Loucy (cell line): ENCODE results near the gene CENPE.

ENCODE experiments used
- H2AFZ ChIP-seq: fragments of 200-600 bp; sonication (generic); 2 replicates; pipeline ENCODE4 v1.6.0; 2016; ENCODE audit warnings: antibody characterized with exemption, mild to moderate bottlenecking, low read length, moderate library complexity
- H3F3A ChIP-seq: fragments of 200-600 bp; 2 replicates; pipeline ENCODE4 v1.6.0; 2016; ENCODE audit warnings: antibody characterized with exemption, low read depth, mild to moderate bottlenecking
- H3K27me3 ChIP-seq: fragments of 200-600 bp; sonication (generic); 2 replicates; pipeline ENCODE4 v1.6.1; 2014; ENCODE audit warnings: low read length, mild to moderate bottlenecking; ENCODE audit not compliant: insufficient read depth, poor library complexity, severe bottlenecking
- H3K36me3 ChIP-seq: fragments of 200-600 bp; sonication (generic); 2 replicates; pipeline ENCODE4 v1.6.1; 2016; ENCODE audit warnings: low read length; ENCODE audit not compliant: insufficient read depth
- H3K4me1 ChIP-seq: fragments of 200-600 bp; sonication (generic); 2 replicates; pipeline ENCODE4 v1.5.1; 2014; ENCODE audit warnings: low read length, mild to moderate bottlenecking; ENCODE audit not compliant: insufficient read depth, poor library complexity, severe bottlenecking
- H3K4me2 ChIP-seq: fragments of 200-600 bp; sonication (generic); 2 replicates; pipeline ENCODE4 v1.6.0; 2014; ENCODE audit warnings: antibody characterized with exemption, low read length, low read depth, mild to moderate bottlenecking; ENCODE audit not compliant: poor library complexity, severe bottlenecking
- H3K4me3 ChIP-seq: fragments of 200-600 bp; sonication (generic); 2 replicates; pipeline ENCODE4 v1.5.1; 2014; ENCODE audit warnings: low read length, mild to moderate bottlenecking, mixed read lengths; ENCODE audit not compliant: poor library complexity, severe bottlenecking
- H3K79me2 ChIP-seq: fragments of 200-600 bp; sonication (generic); 2 replicates; pipeline ENCODE4 v1.6.1; 2014; ENCODE audit warnings: low read length; ENCODE audit not compliant: insufficient read depth
- H3K9ac ChIP-seq: fragments of 200-600 bp; sonication (generic); 2 replicates; pipeline ENCODE4 v1.6.0; 2014; ENCODE audit warnings: mild to moderate bottlenecking, low read depth, low read length, moderate library complexity; ENCODE audit not compliant: poor library complexity, severe bottlenecking
- H3K9me2 ChIP-seq: fragments of 200-600 bp; sonication (generic); replicated peaks from 2 replicates; pipeline ENCODE4 v1.6.1; 2016; ENCODE audit warnings: low read depth, low read length, mixed read lengths
- H3K9me3 ChIP-seq: fragments of 200-600 bp; sonication (generic); 2 replicates; pipeline ENCODE4 v1.6.1; 2014; ENCODE audit warnings: mild to moderate bottlenecking, antibody characterized with exemption, low read length, low read depth; ENCODE audit not compliant: insufficient read depth
- H4K20me1 ChIP-seq: fragments of 200-600 bp; sonication (generic); 2 replicates; pipeline ENCODE4 v1.6.0; 2014; ENCODE audit warnings: antibody characterized with exemption, low read length, mild to moderate bottlenecking; ENCODE audit not compliant: insufficient read depth, poor library complexity, severe bottlenecking
- EZH2phosphoT487 ChIP-seq: fragments of 200-600 bp; IDR thresholded peaks from 2 replicates; pipeline ENCODE4 v1.6.1; 2018; ENCODE audit warnings: antibody characterized with exemption, mild to moderate bottlenecking, moderate library complexity, borderline replicate concordance
- TF ChIP-seq, protein P1 (sequence below): fragments of 200-600 bp; sonication (generic); conservative IDR thresholded peaks from 2 replicates; pipeline ENCODE4 v1.5.1; 2014; ENCODE audit warnings: mild to moderate bottlenecking, antibody characterized with exemption, low read length

CENPE gene

DNA sequence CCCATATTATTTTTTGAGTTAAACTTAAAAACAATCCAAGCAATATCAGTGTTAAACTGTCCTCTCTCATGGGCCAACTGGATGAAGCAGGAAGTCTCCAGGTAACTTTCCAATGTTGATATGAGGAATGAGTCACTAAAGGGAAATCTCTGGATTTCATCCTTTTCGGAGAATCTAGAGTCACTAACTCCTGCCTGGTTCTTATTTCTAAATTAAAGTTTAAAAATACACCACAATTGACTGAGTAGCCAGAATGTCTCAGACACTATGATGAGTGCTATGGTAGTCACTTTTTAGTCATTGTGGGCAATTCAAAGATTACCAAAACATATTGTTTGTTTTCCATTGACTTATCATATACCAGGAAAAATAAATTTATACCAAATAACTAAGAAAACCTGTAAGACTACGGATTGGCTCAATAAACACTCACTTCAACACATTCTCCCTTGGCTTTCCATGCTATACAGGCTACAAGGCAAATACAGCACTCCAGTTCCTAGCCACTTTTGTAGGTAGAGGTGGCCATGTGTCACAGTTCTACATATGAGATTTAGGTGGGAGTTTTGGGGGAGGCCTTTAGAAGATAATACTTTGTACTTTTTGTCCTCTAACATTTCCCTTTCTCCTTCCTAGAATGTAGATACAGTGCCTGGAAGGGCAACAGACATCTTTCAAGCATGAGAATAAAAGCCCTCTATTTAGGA, 130.1 kb downstream of the CENPE start:
- Histone ChIP-seq H3K9me2 (no peaks in the 10 kb centered on the region), H3K27me3 (no peaks in the 10 kb centered on the region), H2AFZ (no peak overlapping the region), H3K4me2 (no peak overlapping the region), H3K9me3 (no peaks in the 10 kb centered on the region), H3F3A (peaks cover 4% of the 10 kb centered on the region; the same call in 1 of the 2 replicates), H3K36me3 (peaks cover 9% of the 10 kb centered on the region; the same call in 1 of the 2 replicates), H3K4me1 (peaks cover 17% of the 10 kb centered on the region), H4K20me1 (peaks cover 3% of the 10 kb centered on the region), H3K79me2 (0 out of 2 replicates have a peak, but pooled peaks cover 7% of the 10 kb centered on the region), H3K4me3 (no peak overlapping the region), H3K9ac (no peak overlapping the region)
- TF ChIP-seq, protein P1, sequence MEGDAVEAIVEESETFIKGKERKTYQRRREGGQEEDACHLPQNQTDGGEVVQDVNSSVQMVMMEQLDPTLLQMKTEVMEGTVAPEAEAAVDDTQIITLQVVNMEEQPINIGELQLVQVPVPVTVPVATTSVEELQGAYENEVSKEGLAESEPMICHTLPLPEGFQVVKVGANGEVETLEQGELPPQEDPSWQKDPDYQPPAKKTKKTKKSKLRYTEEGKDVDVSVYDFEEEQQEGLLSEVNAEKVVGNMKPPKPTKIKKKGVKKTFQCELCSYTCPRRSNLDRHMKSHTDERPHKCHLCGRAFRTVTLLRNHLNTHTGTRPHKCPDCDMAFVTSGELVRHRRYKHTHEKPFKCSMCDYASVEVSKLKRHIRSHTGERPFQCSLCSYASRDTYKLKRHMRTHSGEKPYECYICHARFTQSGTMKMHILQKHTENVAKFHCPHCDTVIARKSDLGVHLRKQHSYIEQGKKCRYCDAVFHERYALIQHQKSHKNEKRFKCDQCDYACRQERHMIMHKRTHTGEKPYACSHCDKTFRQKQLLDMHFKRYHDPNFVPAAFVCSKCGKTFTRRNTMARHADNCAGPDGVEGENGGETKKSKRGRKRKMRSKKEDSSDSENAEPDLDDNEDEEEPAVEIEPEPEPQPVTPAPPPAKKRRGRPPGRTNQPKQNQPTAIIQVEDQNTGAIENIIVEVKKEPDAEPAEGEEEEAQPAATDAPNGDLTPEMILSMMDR = no peak
- no peak for TF ChIP-seq EZH2phosphoT487

GRCh38 chr4:103060453-103061148, 137.5 kb downstream of the CENPE start:
- H3K4me1 ChIP-seq = no peaks in the 10 kb centered on the region
- no peaks in the 10 kb centered on the region for H3F3A ChIP-seq
- H3K9ac ChIP-seq = no peak overlapping the region
- H3K36me3 ChIP-seq = 0 out of 2 replicates have a peak, but pooled peaks cover 3% of the 10 kb centered on the region
- H3K9me3 ChIP-seq = no peaks in the 10 kb centered on the region
- H3K9me2 ChIP-seq = no peaks in the 10 kb centered on the region
- no peaks in the 10 kb centered on the region for H3K79me2 ChIP-seq
- H3K4me2 ChIP-seq = no peak overlapping the region
- no peaks in the 10 kb centered on the region for H4K20me1 ChIP-seq
- H3K27me3 ChIP-seq = no peaks in the 10 kb centered on the region
- H2AFZ ChIP-seq = no peak overlapping the region
- no peak overlapping the region for H3K4me3 ChIP-seq
- TF ChIP-seq, protein P1 = no peak
- no peak for TF ChIP-seq EZH2phosphoT487
